ENCODE data around the gene GRAMD1A. TPM values are rescaled to one million over a fixed set of nuclear protein-coding genes. Genes with fewer than 3 reads are reported as not detected.
"Not testable (repeated sequence)": the region's sequence is repeated elsewhere in the genome, so short reads cannot be mapped to it uniquely, and the experiment has no call there.

Gene GRAMD1A
- total RNA-seq, 1 donor from 2014 or later, result 29.3 TPM

DNA sequence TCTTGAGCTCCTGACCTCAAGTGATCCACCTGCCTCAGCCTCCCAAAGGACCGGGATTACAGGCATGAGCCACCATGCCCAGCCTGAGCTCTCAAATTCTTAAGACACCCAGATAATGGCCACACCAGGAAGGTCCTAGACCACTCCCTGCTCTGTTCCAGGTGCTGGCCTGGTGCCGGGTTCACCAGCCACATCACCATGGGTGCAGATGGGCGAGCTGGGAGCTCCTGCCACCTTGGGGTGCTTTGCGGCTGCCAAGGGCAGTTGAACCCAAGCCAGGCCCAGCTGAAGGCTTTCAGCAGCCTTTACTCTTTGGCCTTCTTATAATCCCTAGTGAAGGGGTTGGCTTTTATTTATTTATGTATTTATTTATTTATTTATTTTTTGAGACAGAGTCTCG is 46.3 kb downstream of the GRAMD1A start:
- FAIRE-seq (no peak), DNase-seq (ENCODE audit: low spot score in 2 of 2) (no peak)

GRCh38 chr19:35048911-35049411 is 48.8 kb downstream of the GRAMD1A start:
- no peak for FAIRE-seq
- peak; percentile 49 to 56 for DNase-seq (ENCODE audit: low spot score in 2 of 2)

GRCh38 chr19:35049456-35049855 is 49.3 kb downstream of the GRAMD1A start:
- FAIRE-seq (no peak), DNase-seq (ENCODE audit: low spot score in 2 of 2) (no peak)

- not testable (repeated sequence) for FAIRE-seq; DNase-seq (ENCODE audit: low spot score in 2 of 2)
Measured at GRCh38 chr19:35050662-35051061, 50.5 kb downstream of the GRAMD1A start.

DNA sequence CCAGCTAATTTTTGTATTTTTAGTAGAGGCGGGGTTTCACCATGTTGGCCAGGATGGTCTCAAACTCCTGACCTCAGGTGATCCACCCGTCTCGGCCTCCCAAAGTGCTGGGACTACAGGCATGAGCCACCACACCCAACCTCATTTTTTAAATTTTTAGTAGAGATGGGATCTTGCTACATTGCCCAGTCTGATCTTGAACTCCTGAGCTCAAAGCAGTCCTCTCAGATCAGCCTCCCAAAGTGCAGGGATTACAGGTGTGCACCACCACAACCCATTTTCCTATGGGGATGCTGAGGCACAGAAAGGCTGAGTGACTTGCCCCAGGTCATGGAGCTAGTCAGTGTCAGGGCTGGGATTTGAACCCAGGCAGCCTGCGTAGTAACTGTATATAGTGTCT is 51.1 kb downstream of the GRAMD1A start:
- not testable (repeated sequence) for DNase-seq (ENCODE audit: low spot score in 2 of 2); FAIRE-seq

DNA sequence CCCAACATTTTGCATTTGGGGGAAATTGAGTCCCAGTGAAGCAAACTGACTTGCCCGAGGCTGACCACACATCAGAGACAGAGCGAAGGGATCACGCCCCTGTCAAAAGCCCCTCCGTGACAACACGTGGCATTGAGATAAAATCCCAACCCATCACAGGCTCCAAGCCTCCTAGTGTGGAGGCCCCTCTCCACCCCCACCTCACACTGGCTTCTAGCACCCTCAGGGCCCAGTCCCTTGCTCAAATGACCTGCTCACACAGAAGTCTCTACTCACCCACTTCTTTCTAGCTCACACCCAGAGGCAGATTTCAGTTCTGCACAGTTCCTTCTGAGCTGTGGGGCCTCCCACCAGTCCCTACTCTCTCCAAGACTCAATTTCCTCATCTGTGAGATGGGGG is 51.7 kb downstream of the GRAMD1A start:
- FAIRE-seq (no peak), DNase-seq (ENCODE audit: low spot score in 2 of 2) (no peak)

DNA sequence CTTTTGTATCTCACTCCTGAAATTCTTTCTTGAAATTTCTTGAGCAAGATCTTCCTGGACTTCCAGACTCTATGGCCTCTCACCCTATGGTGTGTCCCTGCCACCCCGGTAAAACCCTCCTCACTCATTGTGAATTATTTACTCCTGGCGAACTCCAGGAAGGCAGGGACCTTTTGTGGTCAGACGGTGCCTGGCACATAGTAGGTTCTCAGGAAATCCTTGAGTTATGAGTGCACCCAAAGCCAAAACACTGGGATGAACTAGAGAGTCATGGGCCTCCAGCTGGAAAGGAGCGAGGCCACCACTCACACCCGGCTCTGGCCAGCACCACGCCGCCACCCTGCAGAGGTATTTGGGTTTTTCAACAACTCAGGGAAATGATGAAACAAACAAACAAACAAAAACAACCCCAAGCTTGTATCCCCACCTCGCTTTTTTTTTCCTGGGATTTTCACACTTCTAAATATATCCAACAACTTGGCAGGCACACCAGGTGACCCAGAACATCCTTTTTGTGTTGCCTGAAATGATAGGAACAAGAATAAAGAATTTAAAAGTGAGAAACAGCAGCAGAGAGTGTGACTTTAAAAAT is 52.6 kb downstream of the GRAMD1A start:
- FAIRE-seq (no peak), DNase-seq (ENCODE audit: low spot score in 2 of 2) (no peak)

DNA sequence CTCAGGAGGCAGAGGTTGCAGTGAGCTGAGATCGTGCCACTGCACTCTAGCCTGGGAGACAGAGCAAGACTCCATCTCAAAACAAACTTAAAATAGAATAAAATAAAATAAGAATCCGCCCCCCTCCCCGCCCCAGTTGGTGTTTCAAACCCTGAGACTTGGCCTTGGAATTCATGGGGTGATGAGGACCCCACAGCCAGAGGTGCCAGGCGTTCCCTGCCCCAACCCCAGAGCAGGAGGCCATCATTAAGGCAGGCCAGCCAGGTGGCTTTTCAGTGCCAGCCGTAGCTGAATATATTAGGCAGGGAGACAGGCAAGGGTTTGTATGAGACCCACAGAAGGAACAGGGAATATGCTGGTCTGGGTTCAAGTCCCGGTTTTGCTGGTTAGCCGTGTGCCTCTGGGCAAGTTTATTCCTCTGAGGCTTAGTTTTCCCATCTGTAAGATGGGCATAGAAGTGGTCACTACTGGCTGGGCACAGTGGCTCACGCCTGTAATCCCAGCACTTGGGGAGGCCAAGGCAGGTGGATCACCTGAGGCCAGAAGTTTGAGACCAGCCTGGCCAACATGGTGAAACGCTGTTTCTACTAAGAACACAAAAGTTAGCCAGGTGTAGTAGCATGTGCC is 53.7 kb downstream of the GRAMD1A start:
- DNase-seq (ENCODE audit: low spot score in 2 of 2), result no peak
- no peak for FAIRE-seq

- no peak for FAIRE-seq
- DNase-seq (ENCODE audit: low spot score in 2 of 2), result no peak
Measured at GRCh38 chr19:35054626-35055025, 54.5 kb downstream of the GRAMD1A start.

GRCh38 chr19:35055715-35056179 is 55.6 kb downstream of the GRAMD1A start:
- DNase-seq (ENCODE audit: low spot score in 2 of 2), result no peak
- no peak for FAIRE-seq

GRCh38 chr19:35056513-35057063 is 56.5 kb downstream of the GRAMD1A start:
- FAIRE-seq (no peak), DNase-seq (ENCODE audit: low spot score in 2 of 2) (no peak)

GRCh38 chr19:35058370-35058769 is 58.2 kb downstream of the GRAMD1A start:
- DNase-seq (ENCODE audit: low spot score in 2 of 2) (no peak), FAIRE-seq (peak; percentile 83)

DNA sequence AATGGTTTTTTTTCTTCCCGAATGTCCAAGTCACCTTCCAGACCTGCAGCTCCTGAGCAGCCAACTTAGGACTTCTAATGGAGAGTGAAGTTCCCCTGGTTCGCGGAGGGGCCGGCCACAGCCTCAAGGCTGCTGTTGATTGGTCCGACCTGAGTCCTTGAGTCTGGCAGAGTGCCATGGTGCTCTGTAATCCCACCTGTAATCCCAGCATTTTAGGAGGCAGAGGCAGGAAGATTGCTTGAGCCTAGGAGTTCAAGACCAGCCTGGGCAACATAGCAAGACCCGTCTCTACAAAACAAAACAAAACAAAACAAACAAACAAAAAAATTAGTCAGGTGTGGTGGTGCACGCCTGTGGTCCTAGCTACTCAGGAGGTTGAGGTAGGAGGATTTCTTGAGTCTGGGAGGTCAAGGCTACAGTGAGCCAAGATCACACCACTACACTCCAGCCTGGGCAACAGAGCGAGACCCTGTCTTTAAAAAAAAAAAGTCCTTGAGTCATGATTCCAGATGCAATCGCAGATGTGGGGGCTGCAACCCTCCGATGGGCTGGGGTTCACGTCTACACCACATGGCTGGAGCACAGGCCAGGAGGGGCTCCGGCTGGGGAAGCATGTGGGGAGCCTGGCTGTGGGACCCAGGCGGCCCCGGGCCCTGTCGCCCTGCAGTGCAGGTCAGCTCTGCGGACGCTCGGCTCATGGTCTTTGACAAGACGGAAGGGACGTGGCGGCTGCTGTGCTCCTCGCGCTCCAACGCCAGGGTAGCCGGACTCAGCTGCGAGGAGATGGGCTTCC is 59.1 kb downstream of the GRAMD1A start:
- FAIRE-seq, result no peak
- DNase-seq (ENCODE audit: low spot score in 2 of 2), result no peak

- FAIRE-seq, result no peak
Measured at GRCh38 chr19:35059799-35060091, 59.6 kb downstream of the GRAMD1A start.

GRCh38 chr19:35060160-35060855 is 60.2 kb downstream of the GRAMD1A start:
- FAIRE-seq, result no peak
- DNase-seq (ENCODE audit: low spot score in 2 of 2), result no peak

More at GRCh38 chr19:35059799-35060091, 59.6 kb downstream of the GRAMD1A start:
- DNase-seq (ENCODE audit: low spot score in 2 of 2), result no peak

- FAIRE-seq (no peak), DNase-seq (ENCODE audit: low spot score in 2 of 2) (no peak)
Measured at GRCh38 chr19:35061583-35062373, 61.7 kb downstream of the GRAMD1A start.

GRCh38 chr19:35062942-35063341 is 62.8 kb downstream of the GRAMD1A start:
- FAIRE-seq (no peak), DNase-seq (ENCODE audit: low spot score in 2 of 2) (no peak)

- DNase-seq (ENCODE audit: low spot score in 2 of 2), result no peak
- FAIRE-seq, result no peak
Measured at GRCh38 chr19:35063940-35064818, 64.1 kb downstream of the GRAMD1A start.

GRCh38 chr19:35065574-35065973 is 65.5 kb downstream of the GRAMD1A start:
- FAIRE-seq (no peak), DNase-seq (ENCODE audit: low spot score in 2 of 2) (no peak)
